ENCODE data around the gene PCDHGB6. TPM values are rescaled to one million over a fixed set of nuclear protein-coding genes. Genes with fewer than 3 reads are reported as not detected.
A peak's percentile ranks its signal among the peaks of the same experiment; 100 is the strongest.
"Not testable (repeated sequence)": the region's sequence is repeated elsewhere in the genome, so short reads cannot be mapped to it uniquely, and the experiment has no call there.

PCDHGB6 gene
- total RNA-seq, 6 experiments from 2014 or later = 0.79 to 1.4 (median 1.1) TPM

GRCh38 chr5:141374627-141375026 is 33.2 kb upstream of the PCDHGB6 start:
- Mint-ChIP-seq H3K4me3 (no peak overlapping the region), H3K36me3 (ENCODE audit: low read depth) (peaks cover 57% of the 10 kb centered on the region), H3K27ac (no peak overlapping the region), H3K4me1 (ENCODE audit: low read depth) (peaks cover 15% of the 10 kb centered on the region), H3K9me3 (peaks cover 63% of the 10 kb centered on the region), H3K27me3 (ENCODE audit: insufficient read depth) (peaks cover 2% of the 10 kb centered on the region)
- TF ChIP-seq CTCF (IDR thresholded peaks at IDR 0.05) = no peak
- DNase-seq = no peak

DNA sequence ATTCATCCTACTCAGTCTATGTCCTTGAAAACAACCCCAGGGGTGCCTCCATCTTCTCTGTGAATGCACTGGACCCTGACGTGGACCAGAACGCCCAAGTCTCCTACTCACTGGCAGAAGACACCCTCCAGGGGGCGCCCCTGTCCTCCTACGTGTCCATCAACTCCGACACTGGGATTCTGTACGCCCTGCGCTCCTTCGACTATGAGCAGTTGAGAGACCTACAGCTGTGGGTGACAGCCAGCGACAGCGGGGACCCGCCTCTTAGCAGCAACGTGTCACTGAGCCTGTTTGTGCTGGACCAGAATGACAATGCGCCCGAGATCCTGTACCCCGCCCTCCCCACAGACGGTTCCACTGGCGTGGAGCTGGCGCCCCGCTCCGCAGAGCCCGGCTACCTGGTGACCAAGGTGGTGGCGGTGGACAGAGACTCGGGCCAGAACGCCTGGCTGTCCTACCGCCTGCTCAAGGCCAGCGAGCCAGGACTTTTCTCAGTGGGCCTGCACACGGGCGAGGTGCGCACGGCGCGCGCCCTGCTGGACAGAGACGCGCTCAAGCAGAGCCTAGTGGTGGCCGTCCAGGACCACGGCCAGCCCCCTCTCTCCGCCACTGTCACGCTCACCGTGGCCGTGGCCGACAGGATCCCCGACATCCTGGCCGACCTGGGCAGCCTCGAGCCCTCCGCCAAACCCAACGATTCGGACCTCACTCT is 32.2 kb upstream of the PCDHGB6 start:
- not testable (repeated sequence) for H3K27ac Mint-ChIP-seq
- H3K36me3 Mint-ChIP-seq (ENCODE audit: low read depth) = peaks cover 56% of the 10 kb centered on the region

DNA sequence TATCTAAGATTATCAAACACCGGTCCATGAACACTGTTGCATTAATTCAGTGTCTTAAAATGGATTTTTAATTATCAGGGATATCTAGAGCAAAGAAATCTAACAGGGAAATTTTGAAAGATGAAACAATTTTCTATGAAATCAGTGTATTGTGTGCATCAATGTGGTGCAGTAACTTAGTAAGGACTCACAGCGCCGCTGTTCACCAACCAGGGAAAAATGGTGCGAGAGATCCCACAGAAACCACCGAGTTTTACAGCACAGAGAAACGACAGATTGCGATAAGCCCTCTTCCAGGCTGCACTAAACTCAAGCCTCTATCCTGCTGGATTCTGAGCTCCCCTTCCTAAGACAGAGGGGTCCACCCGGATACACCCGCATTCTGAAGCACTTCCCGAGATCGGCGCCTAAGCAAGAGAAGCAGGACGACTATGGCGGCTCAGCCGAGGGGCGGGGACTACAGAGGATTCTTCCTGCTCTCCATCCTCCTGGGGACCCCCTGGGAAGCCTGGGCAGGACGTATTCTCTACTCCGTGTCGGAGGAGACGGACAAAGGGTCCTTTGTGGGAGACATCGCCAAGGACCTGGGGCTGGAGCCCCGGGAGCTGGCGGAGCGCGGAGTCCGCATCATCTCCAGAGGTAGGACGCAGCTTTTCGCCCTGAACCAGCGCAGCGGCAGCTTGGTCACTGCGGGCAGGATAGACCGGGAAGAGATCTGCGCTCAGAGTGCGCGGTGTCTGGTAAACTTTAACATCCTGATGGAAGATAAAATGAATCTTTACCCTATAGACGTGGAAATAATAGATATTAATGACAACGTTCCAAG is 25.1 kb upstream of the PCDHGB6 start, which contains the start of gene PCDHGA7:
PCDHGA7 (plus strand) TSS at position 274 of the 826 bp plus-strand sequence; CDS start at position 432, 158 bp downstream.
- Mint-ChIP-seq H3K36me3 (ENCODE audit: low read depth) (peaks cover 47% of the 10 kb centered on the region), H3K4me1 (ENCODE audit: low read depth) (peaks cover 13% of the 10 kb centered on the region; the same call in 1 of the 2 replicates), H3K4me3 (peak within 1 kb of the TSS; percentile 95), H3K27ac (peak within 1 kb of the TSS; percentile 87), H3K27me3 (ENCODE audit: insufficient read depth) (no peaks in the 10 kb centered on the region), H3K9me3 (peaks cover 53% of the 10 kb centered on the region)
- no peak for DNase-seq
- TF ChIP-seq CTCF (IDR thresholded peaks at IDR 0.05) = peak; percentile 70

More for the DNA sequence above, 32.2 kb upstream of the PCDHGB6 start:
- not testable (repeated sequence) for H3K4me1 Mint-ChIP-seq (ENCODE audit: low read depth); DNase-seq; H3K27me3 Mint-ChIP-seq (ENCODE audit: insufficient read depth); H3K4me3 Mint-ChIP-seq
- TF ChIP-seq CTCF (IDR thresholded peaks at IDR 0.05) = peak; percentile 26; the same call in 1 of the 2 replicates
- H3K9me3 Mint-ChIP-seq = peaks cover 56% of the 10 kb centered on the region

GRCh38 chr5:141383345-141383744 is 24.5 kb upstream of the PCDHGB6 start:
- Mint-ChIP-seq H3K9me3 (peaks cover 56% of the 10 kb centered on the region), H3K27me3 (ENCODE audit: insufficient read depth) (no peaks in the 10 kb centered on the region), H3K27ac (no peak overlapping the region; the same call in 1 of the 2 replicates), H3K36me3 (ENCODE audit: low read depth) (peaks cover 49% of the 10 kb centered on the region), H3K4me3 (peak overlapping the region; percentile 95), H3K4me1 (ENCODE audit: low read depth) (peaks cover 15% of the 10 kb centered on the region; the same call in 1 of the 2 replicates)
- TF ChIP-seq CTCF (IDR thresholded peaks at IDR 0.05) = no peak
- no peak for DNase-seq

- Mint-ChIP-seq H3K4me3 (no peak overlapping the region), H3K9me3 (peaks cover 67% of the 10 kb centered on the region), H3K36me3 (ENCODE audit: low read depth) (peaks cover 59% of the 10 kb centered on the region), H3K4me1 (ENCODE audit: low read depth) (peaks cover 22% of the 10 kb centered on the region; the same call in 1 of the 2 replicates), H3K27me3 (ENCODE audit: insufficient read depth) (no peaks in the 10 kb centered on the region), H3K27ac (no peak overlapping the region)
- no peak for TF ChIP-seq CTCF (IDR thresholded peaks at IDR 0.05)
- no peak for DNase-seq
These were observed 23.2 kb upstream of the PCDHGB6 start for GRCh38 chr5:141384471-141385267.
